Fibroblast of gingiva (primary cell): ENCODE data around the gene SKIDA1.

ENCODE experiments used
- DNase-seq: peaks from one replicate; pipeline ENCODE4 v3.0.0-alpha.2; 2011; ENCODE audit warnings: low read depth

The SKIDA1 gene

GRCh38 chr10:21516242-21517131 lies 9.0 kb downstream of the SKIDA1 start:
- DNase-seq: peak; percentile 79

GRCh38 chr10:21515361-21516241 lies 9.9 kb downstream of the SKIDA1 start:
- DNase-seq: no peak

GRCh38 chr10:21514818-21515351 lies 10.6 kb downstream of the SKIDA1 start:
- DNase-seq: no peak

GRCh38 chr10:21514129-21514817 lies 11.2 kb downstream of the SKIDA1 start:
- DNase-seq: no peak

- DNase-seq: no peak
Measured at GRCh38 chr10:21513405-21513788, 12.1 kb downstream of the SKIDA1 start.

GRCh38 chr10:21512573-21513404 lies 12.7 kb downstream of the SKIDA1 start:
- no peak for DNase-seq

- DNase-seq: no peak
Measured at GRCh38 chr10:21511946-21512572, 13.4 kb downstream of the SKIDA1 start.

- DNase-seq: no peak
Measured at GRCh38 chr10:21511095-21511570, 14.3 kb downstream of the SKIDA1 start.

- DNase-seq: no peak
Measured at GRCh38 chr10:21510241-21511094, 15.0 kb downstream of the SKIDA1 start.

GRCh38 chr10:21509341-21510240 lies 15.9 kb downstream of the SKIDA1 start:
- DNase-seq: no peak

- no peak for DNase-seq
Measured at GRCh38 chr10:21508706-21509331, 16.7 kb downstream of the SKIDA1 start.

- no peak for DNase-seq
Measured at GRCh38 chr10:21507150-21507549, 18.3 kb downstream of the SKIDA1 start.

- no peak for DNase-seq
Measured at GRCh38 chr10:21506351-21506750, 19.1 kb downstream of the SKIDA1 start.

GRCh38 chr10:21505711-21506278 lies 19.7 kb downstream of the SKIDA1 start:
- DNase-seq: no peak

- no peak for DNase-seq
Measured at GRCh38 chr10:21503542-21503941, 21.9 kb downstream of the SKIDA1 start.

- DNase-seq: no peak
Measured at GRCh38 chr10:21502348-21502740, 23.1 kb downstream of the SKIDA1 start.

- DNase-seq: no peak
Measured at GRCh38 chr10:21501731-21502347, 23.6 kb downstream of the SKIDA1 start.
